Activated gamma-delta T cell treated with anti-CD3 and anti-CD28 coated beads, Interleukin-2, amount 50 U/mL, for 16 hours (primary cell): ENCODE measurements around the gene TENM3.

Experiments
- DNase-seq: peaks from one replicate; pipeline ENCODE4 v3.0.0-alpha.2; 2020; ENCODE audit warnings: low read depth

The TENM3 gene

GRCh38 chr4:182291175-182291574, 48.0 kb downstream of the TENM3 start:
- no peak for DNase-seq

GRCh38 chr4:182291597-182292270, 48.5 kb downstream of the TENM3 start:
- DNase-seq = no peak

- no peak for DNase-seq
These were observed 49.4 kb downstream of the TENM3 start for GRCh38 chr4:182292612-182293011.

DNA sequence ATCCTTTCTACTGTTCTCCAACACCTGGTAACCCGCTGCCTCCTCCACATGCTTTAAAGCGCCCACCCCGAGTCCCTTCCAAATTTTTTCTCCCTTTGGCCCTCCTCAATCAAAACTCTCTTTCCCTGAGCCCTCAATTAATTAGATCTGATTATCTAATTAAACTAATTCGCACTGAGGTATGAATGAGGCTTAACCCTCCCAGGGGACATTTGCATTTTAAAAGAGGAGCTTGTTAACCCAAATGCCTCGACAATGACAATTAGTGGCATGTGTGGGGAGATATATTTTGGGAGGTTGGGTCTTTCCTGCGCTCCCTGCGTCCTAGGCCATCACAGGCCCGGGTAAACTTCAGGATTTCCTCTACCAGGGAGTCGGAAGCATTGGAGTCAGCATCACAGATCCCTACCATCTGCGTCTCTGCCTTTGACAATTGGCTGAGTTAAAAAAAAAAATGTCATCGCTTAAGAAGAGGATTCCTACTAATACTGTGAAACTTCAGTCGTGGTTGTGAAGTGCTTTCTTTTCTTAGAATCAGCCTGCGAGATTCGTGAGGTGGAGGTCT, 50.6 kb downstream of the TENM3 start:
- no peak for DNase-seq

GRCh38 chr4:182294451-182294850, 51.2 kb downstream of the TENM3 start:
- no peak for DNase-seq

DNA sequence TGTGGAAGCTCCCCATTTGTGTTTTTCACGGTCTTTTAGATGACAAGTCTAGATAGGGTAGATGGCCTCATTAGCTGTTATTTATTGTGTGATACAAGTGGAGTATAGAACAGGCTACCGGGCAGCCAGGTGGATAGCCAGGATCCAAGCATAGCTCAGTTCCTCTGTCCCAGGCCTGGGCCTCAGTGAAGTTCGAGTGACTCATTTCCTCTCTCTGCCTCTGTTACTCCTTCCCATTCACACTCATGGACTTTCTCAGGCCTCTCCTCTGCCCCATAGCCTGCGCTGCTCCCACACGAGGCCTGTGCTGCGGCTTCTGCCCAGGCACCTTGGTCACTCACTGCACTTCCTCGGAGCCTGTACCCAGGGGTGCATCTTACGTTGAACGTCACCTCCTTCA, 54.5 kb downstream of the TENM3 start:
- no peak for DNase-seq

GRCh38 chr4:182301736-182302135, 58.5 kb downstream of the TENM3 start:
- no peak for DNase-seq

DNA sequence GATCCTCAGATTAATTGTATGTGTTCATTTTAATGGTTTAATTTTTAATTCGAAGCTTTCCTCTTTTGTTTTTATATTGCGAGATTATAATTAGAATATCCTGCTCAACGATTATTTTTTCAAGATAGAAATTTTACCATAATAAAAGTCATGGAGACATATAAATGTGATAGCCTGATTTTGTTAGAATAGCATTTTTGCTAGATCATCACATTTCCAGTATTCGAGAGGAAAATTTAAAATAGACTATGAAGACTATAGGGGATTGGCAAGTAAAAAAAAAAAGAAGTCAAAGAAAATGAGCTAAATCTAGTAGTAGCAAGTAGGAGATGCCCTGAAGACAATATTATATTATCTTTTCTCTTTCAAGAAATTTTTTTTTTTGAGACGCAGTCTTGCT, 60.6 kb downstream of the TENM3 start:
- DNase-seq = no peak

DNA sequence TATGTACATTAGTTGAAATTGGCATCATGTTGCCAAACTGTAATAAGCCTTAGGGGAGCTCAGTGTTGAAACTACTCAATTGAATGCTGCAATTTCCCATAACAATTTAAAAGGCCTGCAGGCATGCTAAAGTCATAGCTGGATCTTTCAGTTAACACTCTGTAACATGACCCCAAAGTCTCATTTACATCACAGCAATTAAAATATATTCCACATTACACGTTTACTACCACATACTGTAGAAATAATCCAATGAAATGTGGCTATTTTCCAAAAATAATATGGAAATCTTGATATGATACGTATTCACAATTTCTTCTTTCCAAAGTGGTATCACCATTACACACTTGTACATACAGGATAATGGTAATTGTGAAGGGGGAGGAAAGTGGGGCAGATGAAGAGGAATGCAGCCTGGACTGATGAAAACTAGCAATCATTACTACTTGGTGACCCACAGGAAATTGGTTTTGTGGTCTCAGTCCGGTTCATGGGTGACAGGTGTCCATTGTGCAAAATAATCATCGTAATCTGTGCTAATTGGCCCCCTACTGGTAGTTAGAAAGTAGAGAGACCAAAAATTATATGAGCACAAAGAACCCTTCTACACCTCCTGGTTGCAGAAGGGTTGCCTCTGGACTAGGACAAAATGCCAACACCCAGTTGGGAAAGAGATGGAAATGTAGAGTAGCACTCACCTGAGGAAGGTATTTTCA, 63.7 kb downstream of the TENM3 start:
- no peak for DNase-seq

- no peak for DNase-seq
These were observed 64.5 kb downstream of the TENM3 start for GRCh38 chr4:182307746-182308145.

- DNase-seq = no peak
These were observed 66.7 kb downstream of the TENM3 start for GRCh38 chr4:182309877-182310276.

GRCh38 chr4:182310316-182310715, 67.1 kb downstream of the TENM3 start:
- no peak for DNase-seq

DNA sequence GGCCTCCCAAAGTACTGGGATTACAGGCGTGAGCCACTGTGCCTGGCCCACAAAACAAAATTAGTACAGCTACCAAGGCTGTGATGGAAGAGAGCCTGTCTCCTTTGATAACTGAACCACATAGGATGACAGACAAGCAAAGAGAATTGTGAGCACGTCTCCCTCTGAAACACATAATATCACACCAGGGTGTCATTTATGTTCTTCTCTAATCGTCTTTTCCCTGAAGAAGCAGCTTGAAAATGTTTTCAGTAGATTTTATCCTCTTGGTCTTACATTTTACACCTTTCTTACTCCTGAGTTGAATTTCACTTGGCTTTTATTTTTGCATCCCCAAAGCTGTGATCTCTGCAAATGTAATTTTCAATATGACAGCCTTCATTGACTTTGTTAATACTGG, 67.8 kb downstream of the TENM3 start:
- no peak for DNase-seq

DNA sequence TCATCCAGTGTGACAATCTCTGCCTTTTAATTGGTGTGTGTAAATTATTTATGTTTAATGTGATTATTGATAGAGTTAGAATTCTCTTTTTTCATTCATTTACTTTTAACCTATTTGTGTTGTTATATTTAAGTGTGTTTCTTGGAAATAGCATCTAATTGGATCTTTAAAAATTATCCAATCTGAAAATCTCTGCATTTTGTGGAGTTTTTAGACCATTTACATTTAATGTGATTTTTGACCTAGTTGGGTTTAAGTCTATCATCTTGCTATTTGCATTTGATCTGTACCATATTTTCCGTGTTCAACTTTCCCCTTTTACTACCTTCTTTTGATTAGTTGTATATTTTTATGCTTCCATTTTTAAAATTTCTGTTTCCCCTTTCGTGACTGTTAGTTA, 71.3 kb downstream of the TENM3 start:
- DNase-seq = no peak

- no peak for DNase-seq
These were observed 75.1 kb downstream of the TENM3 start for GRCh38 chr4:182318256-182318655.

GRCh38 chr4:182320092-182320491, 76.9 kb downstream of the TENM3 start:
- DNase-seq = no peak

- no peak for DNase-seq
These were observed 77.4 kb downstream of the TENM3 start for GRCh38 chr4:182320580-182320979.

DNA sequence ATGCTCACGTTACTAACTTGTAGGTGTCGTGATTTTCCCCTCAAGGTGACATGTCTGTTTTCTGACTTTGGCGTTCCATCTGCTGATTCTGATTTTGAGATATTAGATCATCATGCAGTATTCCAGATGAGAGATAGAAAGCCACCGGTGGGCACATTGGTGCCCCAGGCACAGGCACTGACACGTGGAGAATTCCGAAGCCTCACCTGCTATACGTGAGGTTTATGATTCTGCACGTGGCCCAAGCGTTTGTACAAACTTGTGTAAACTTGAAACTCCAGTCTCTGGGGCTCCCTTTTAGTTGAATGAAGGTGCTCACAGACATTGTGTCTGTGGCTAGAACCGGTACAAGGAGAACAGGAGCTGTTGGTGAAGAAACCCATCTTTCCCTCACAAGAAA, 81.1 kb downstream of the TENM3 start:
- DNase-seq = no peak

DNA sequence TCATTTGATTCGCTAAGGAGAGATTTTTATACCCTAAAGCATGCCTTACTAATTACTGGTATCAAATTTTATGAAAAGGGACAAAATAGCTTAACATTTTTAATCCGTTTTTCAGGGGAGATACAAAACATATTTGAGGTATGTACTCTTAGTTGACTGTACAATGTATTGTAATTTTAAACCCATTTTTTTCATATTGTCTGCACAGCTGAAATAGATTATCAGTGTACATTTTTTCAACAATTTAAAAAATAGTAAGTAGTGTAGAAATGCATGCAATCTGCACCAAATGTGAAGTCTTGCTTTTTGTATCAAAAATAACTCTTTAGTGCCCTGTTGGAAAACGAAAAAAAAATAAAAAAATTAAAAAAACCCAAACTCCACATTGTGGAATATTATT, 82.2 kb downstream of the TENM3 start:
- no peak for DNase-seq

DNA sequence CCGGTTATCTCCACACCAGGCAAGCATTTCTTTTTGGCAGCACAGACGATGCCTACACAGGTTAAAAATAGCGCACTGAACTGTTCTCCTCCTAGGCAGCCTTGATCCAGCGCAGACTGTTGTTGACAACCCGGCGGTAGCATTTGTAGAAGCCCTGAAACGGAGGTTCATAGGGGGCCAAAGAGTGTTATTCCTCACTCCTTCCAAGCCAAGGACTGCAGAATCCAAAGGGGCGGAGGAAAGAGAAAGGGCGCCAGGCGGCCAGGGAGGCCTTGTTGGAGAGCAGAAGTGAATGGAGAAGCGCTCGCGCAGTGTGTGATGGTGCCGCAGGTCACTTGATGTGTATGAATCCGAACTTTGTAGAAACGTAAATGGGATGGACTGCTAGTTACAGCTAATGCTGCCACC, 82.7 kb downstream of the TENM3 start:
- no peak for DNase-seq

DNA sequence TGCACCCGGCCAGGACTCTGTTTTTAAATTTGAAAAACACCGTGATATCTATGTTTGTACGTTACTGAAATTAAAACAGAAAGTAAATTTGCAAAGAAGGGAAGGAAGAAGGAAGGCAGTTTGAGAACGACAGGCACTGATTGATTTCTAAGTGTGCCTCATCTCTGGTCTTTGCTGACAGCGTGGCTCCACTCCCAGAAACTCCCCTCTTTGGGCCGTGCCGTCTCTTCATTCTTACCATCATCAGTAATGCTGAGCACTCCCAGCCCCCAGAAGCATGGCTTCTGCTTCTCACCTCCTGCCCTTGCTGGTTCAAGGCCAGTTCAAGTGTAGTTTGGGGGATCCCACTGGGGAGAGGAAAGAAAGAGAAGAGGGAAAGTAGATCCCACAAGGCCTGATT, 85.3 kb downstream of the TENM3 start:
- DNase-seq = no peak

GRCh38 chr4:182337366-182337765, 94.2 kb downstream of the TENM3 start:
- DNase-seq = no peak

DNA sequence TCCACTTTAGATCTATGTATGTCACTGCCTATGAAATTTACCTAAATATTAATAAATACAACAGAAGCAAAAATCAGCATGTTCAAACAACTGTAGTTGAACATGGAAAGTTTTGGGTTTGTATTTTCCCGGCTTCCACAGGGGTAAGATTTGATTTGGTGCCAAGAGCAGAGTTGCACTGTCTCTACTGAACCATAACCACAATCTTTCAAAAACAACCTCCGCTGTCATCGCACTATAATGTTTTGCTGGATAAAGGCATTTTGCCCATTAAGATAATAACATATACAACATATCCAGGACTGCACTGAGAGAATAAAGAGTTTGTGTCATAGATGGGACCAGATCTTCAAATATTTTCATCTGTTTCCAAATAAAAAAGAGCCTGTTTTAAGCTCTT, 94.9 kb downstream of the TENM3 start:
- no peak for DNase-seq

DNA sequence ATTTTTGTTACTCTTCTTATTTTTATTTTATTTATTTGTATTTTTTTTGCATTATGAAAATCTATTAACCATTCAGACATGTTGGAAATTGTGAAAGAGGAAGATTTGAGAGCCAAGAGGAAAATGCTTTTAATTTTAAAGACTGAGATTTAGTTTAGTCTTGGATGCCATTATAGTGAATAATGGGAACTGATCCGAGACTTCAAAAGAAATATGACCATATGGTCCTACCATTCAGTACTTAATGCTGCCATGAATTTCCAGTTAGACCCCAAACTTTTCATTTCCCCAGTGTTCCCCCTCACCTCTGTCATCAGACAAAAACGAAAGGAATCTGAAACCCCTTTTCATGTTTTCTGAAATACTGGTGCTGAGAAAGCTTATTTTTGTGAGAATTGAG, 95.5 kb downstream of the TENM3 start:
- no peak for DNase-seq
